ENCODE results near the gene COL27A1.

GRCh38 chr9:114281473-114282103, 126.3 kb downstream of the COL27A1 start:
- no peak for TF ChIP-seq CTCF (conservative IDR thresholded peaks at IDR 0.05; ENCODE audit: low read depth, low read length)
- TF ChIP-seq EZH2 (IDR thresholded peaks at IDR 0.05; ENCODE audit: borderline replicate concordance, low read depth, low read length, poor library complexity, severe bottlenecking): no peak

Measured in A673 (cell line).